HG02973 (cell line): ENCODE results near the gene PRKAG2.
"Not testable (repeated sequence)": the region's sequence is repeated elsewhere in the genome, so short reads cannot be mapped to it uniquely, and the experiment has no call there.

Experiments used
- ATAC-seq: cut with Tn5 transposase; IDR thresholded peaks from one replicate; pipeline ENCODE4 v1.9.1; 2021; ENCODE audit warnings: moderate library complexity; ENCODE audit not compliant: unreplicated experiment

Gene PRKAG2

GRCh38 chr7:151754688-151755130, 122.2 kb downstream of the PRKAG2 start:
- no peak for ATAC-seq

GRCh38 chr7:151754142-151754590, 122.7 kb downstream of the PRKAG2 start:
- no peak for ATAC-seq

- no peak for ATAC-seq
Measured at GRCh38 chr7:151752816-151753595, 123.9 kb downstream of the PRKAG2 start.

- no peak for ATAC-seq
Measured at GRCh38 chr7:151752037-151752436, 124.9 kb downstream of the PRKAG2 start.

- no peak for ATAC-seq
Measured at GRCh38 chr7:151748733-151749132, 128.2 kb downstream of the PRKAG2 start.

- not testable (repeated sequence) for ATAC-seq
Measured at GRCh38 chr7:151748021-151748420, 128.9 kb downstream of the PRKAG2 start.

- no peak for ATAC-seq
Measured at GRCh38 chr7:151745706-151746105, 131.2 kb downstream of the PRKAG2 start.

GRCh38 chr7:151744656-151745638, 132.0 kb downstream of the PRKAG2 start:
- ATAC-seq, result no peak

- no peak for ATAC-seq
Measured at GRCh38 chr7:151744051-151744580, 132.8 kb downstream of the PRKAG2 start.

GRCh38 chr7:151743481-151743983, 133.4 kb downstream of the PRKAG2 start:
- ATAC-seq, result no peak

GRCh38 chr7:151742713-151743480, 134.0 kb downstream of the PRKAG2 start:
- no peak for ATAC-seq

- no peak for ATAC-seq
Measured at GRCh38 chr7:151741585-151741984, 135.3 kb downstream of the PRKAG2 start.

- ATAC-seq, result no peak
Measured at GRCh38 chr7:151740081-151740851, 136.6 kb downstream of the PRKAG2 start.

GRCh38 chr7:151738925-151739324, 138.0 kb downstream of the PRKAG2 start:
- ATAC-seq, result no peak

- no peak for ATAC-seq
Measured at GRCh38 chr7:151736403-151736909, 140.5 kb downstream of the PRKAG2 start.

GRCh38 chr7:151735851-151736402, 141.0 kb downstream of the PRKAG2 start:
- ATAC-seq, result no peak

- ATAC-seq, result no peak
Measured at GRCh38 chr7:151735186-151735850, 141.6 kb downstream of the PRKAG2 start.

- ATAC-seq, result no peak
Measured at GRCh38 chr7:151732834-151733592, 143.9 kb downstream of the PRKAG2 start.
